Body of pancreas (tissue), 4 donors: ENCODE measurements around the gene OR4D9. TPM values are rescaled to one million over a fixed set of nuclear protein-coding genes. Genes with fewer than 3 reads are reported as not detected.

Source experiments
- ATAC-seq: fragments of 150-250 bp; one replicate; pipeline ENCODE4 v1.9.1; 2016
- DNase-seq, 4 donors: peaks; one replicate each; pipeline ENCODE4 v3.0.0-alpha.2; 2019
- H3K27ac ChIP-seq, 4 donors: fragments of 200-600 bp; sonication (generic); 1 replicate in 3 of 4; 2 replicates in 1 of 4; pipeline versions ENCODE4 v1.5.1 to v1.6.1; 2016 to 2019; ENCODE audit warnings: mild to moderate bottlenecking in 1 of 4, mixed read lengths in 1 of 4, moderate library complexity in 1 of 4
- H3K27me3 ChIP-seq, 2 donors: fragments of 200-600 bp; sonication (generic); one replicate each; pipeline ENCODE4 v1.6.0; 2016; ENCODE audit warnings: mild to moderate bottlenecking in 1 of 2
- H3K36me3 ChIP-seq, 2 donors: fragments of 200-600 bp; sonication (generic); replicated peaks in 1 of 2; 2 replicates each; pipeline ENCODE4 v1.5.1; 2016; ENCODE audit warnings: low read depth in 2 of 2; ENCODE audit not compliant: insufficient read depth in 1 of 2
- H3K4me1 ChIP-seq: fragments of 200-600 bp; sonication (generic); one replicate; pipeline ENCODE4 v1.6.0; 2016
- H3K4me3 ChIP-seq, 2 donors: fragments of 200-600 bp; sonication (generic); 1 replicate in 1 of 2; 2 replicates in 1 of 2; pipeline ENCODE4 v1.5.1; 2016 to 2019
- H3K9me3 ChIP-seq, 3 donors: fragments of 200-600 bp; sonication (generic); 1 replicate in 2 of 3; 2 replicates in 1 of 3; pipeline ENCODE4 v1.5.1; 2016
- CTCF ChIP-seq, 7 experiments: fragments of 450-650 bp in 4 of 7; fragments of 200-600 bp in 3 of 7; sonication (generic) in 3 of 7; IDR thresholded peaks; one replicate each; pipeline ENCODE4 v1.5.1; 2016 to 2019; ENCODE audit warnings: antibody characterized with exemption in 7 of 7
- POLR2A ChIP-seq, 3 donors: fragments of 450-650 bp; IDR thresholded peaks; one replicate each; pipeline ENCODE4 v1.6.1; 2016; ENCODE audit warnings: antibody characterized with exemption in 3 of 3, mild to moderate bottlenecking in 2 of 3
- WGBS, 2 donors: methylation state at CpG; one replicate each; pipeline ENCODE4 v1.1.5; 2017; 5-methylcytosine and 5-hydroxymethylcytosine counted together
- intact Hi-C: fragments of 100-400 bp; cut with DNase I; formaldehyde crosslinking; loops from one replicate; pipeline ENCODE4 v1.15.1; 2023
- total RNA-seq, 2 donors: library from RNA; depleted of rRNA; stranded (reverse); fragments of >200 nt; gene quantifications; one replicate each; pipeline ENCODE4 v1.1.0, GENCODE V29; 2016

The OR4D9 gene
- total RNA-seq = not detected

GRCh38 chr11:59510941-59511589, at the start of gene OR4D9:
TSS of gene OR4D9 (plus strand) at chr11:59511539. CDS start at chr11:59514913, 3,374 bp downstream.
- ATAC-seq (no peak), DNase-seq (no peak)
- no peak within 1 kb of the TSS for H3K27ac ChIP-seq
- 32 to 40% methylated on average over 2 of the region's 2 CpGs for WGBS, 2 donors
- intact Hi-C loops = no loop called here
- no peaks in the 10 kb centered on the region for H3K4me1 ChIP-seq
- TF ChIP-seq POLR2A (IDR thresholded peaks at IDR 0.05) (no peak), CTCF (IDR thresholded peaks at IDR 0.05) (no peak)
- no peaks in the 10 kb centered on the region for H3K36me3 ChIP-seq
- no peak within 1 kb of the TSS for H3K4me3 ChIP-seq
- H3K27me3 ChIP-seq = no peaks in the 10 kb centered on the region
- H3K9me3 ChIP-seq = no peaks in the 10 kb centered on the region

- Histone ChIP-seq H3K9me3 (no peaks in the 10 kb centered on the region), H3K27ac (no peak overlapping the region), H3K36me3 (no peaks in the 10 kb centered on the region), H3K4me1 (no peaks in the 10 kb centered on the region), H3K27me3 (no peaks in the 10 kb centered on the region), H3K4me3 (no peak overlapping the region)
- TF ChIP-seq CTCF (IDR thresholded peaks at IDR 0.05) (no peak), POLR2A (IDR thresholded peaks at IDR 0.05) (no peak)
- WGBS, 2 donors = 29 to 42% methylated on average over 5 of the region's 5 CpGs
- DNase-seq (no peak), ATAC-seq (no peak)
- intact Hi-C loops = no loop called here
Measured at GRCh38 chr11:59463190-59463641, 48.1 kb upstream of the OR4D9 start.

GRCh38 chr11:59473015-59473414, 38.3 kb upstream of the OR4D9 start, which contains the start of gene OR4D10:
TSS of gene OR4D10 (plus strand) at chr11:59473315. CDS start at chr11:59477430, 4,115 bp downstream.
- TF ChIP-seq CTCF (IDR thresholded peaks at IDR 0.05) (no peak), POLR2A (IDR thresholded peaks at IDR 0.05) (no peak)

GRCh38 chr11:59475176-59475575, 36.2 kb upstream of the OR4D9 start:
- DNase-seq (no peak), ATAC-seq (no peak)
- intact Hi-C loops = no loop called here
- no peaks in the 10 kb centered on the region for H3K9me3 ChIP-seq
- WGBS, 2 donors = 62 to 68% methylated on average over 9 of the region's 9 CpGs
- no peak overlapping the region for H3K27ac ChIP-seq
- TF ChIP-seq POLR2A (IDR thresholded peaks at IDR 0.05) (no peak), CTCF (IDR thresholded peaks at IDR 0.05) (no peak)
- H3K27me3 ChIP-seq = no peaks in the 10 kb centered on the region
- no peak overlapping the region for H3K4me3 ChIP-seq
- H3K4me1 ChIP-seq = no peaks in the 10 kb centered on the region
- H3K36me3 ChIP-seq = no peaks in the 10 kb centered on the region

More at GRCh38 chr11:59473015-59473414, 38.3 kb upstream of the OR4D9 start, which contains the start of gene OR4D10:
- Histone ChIP-seq H3K36me3 (no peaks in the 10 kb centered on the region), H3K4me3 (no peak within 1 kb of the TSS), H3K27me3 (no peaks in the 10 kb centered on the region), H3K9me3 (no peaks in the 10 kb centered on the region), H3K27ac (no peak within 1 kb of the TSS), H3K4me1 (no peaks in the 10 kb centered on the region)
- intact Hi-C loops = no loop called here
- no peak for ATAC-seq
- no peak for DNase-seq

- no peaks in the 10 kb centered on the region for H3K27me3 ChIP-seq
- no peaks in the 10 kb centered on the region for H3K36me3 ChIP-seq
- intact Hi-C loops = no loop called here
- no peak for ATAC-seq
- H3K9me3 ChIP-seq = no peaks in the 10 kb centered on the region
- DNase-seq = no peak
- H3K4me3 ChIP-seq = no peak overlapping the region
- no peak overlapping the region for H3K27ac ChIP-seq
- TF ChIP-seq CTCF (IDR thresholded peaks at IDR 0.05) (no peak), POLR2A (IDR thresholded peaks at IDR 0.05) (no peak)
- no peaks in the 10 kb centered on the region for H3K4me1 ChIP-seq
Measured at GRCh38 chr11:59479906-59480305, 31.4 kb upstream of the OR4D9 start.
